Spinal cord (tissue), 10 donors: ENCODE results near the gene WDR43. TPM values are rescaled to one million over a fixed set of nuclear protein-coding genes. Genes with fewer than 3 reads are reported as not detected.
"Not testable (repeated sequence)": the region's sequence is repeated elsewhere in the genome, so short reads cannot be mapped to it uniquely, and the experiment has no call there.

Experiments
- DNase-seq, 6 donors: peaks; one replicate each; pipeline versions ENCODE4 v3.0.0 to v3.0.0-alpha.2; 2013 to 2015; ENCODE audit warnings: low spot score in 6 of 6, low read depth in 4 of 6
- H3K27ac ChIP-seq: one replicate; pipeline ENCODE4 v1.5.1; 2013; ENCODE audit warnings: low read depth, low read length, control low read depth
- H3K27me3 ChIP-seq: one replicate; pipeline ENCODE4 v1.6.1; 2013; ENCODE audit warnings: low read length; ENCODE audit not compliant: control insufficient read depth, insufficient read depth
- H3K36me3 ChIP-seq: one replicate; pipeline ENCODE4 v1.6.1; 2013; ENCODE audit warnings: low read length; ENCODE audit not compliant: control insufficient read depth, insufficient read depth
- H3K4me1 ChIP-seq: one replicate; pipeline ENCODE4 v1.6.1; 2013; ENCODE audit warnings: low read length; ENCODE audit not compliant: control insufficient read depth, insufficient read depth
- H3K4me3 ChIP-seq: one replicate; pipeline ENCODE4 v1.5.1; 2013; ENCODE audit warnings: low read depth, low read length, control low read depth
- H3K9me3 ChIP-seq: one replicate; pipeline ENCODE4 v1.6.1; 2013; ENCODE audit warnings: low read length; ENCODE audit not compliant: control insufficient read depth, insufficient read depth
- WGBS: methylation state at CpG from one replicate; pipeline ENCODE4 v1.1.5; 2013; ENCODE audit warnings: missing lambda C conversion rate; ENCODE audit not compliant: insufficient coverage; 5-methylcytosine and 5-hydroxymethylcytosine counted together
- polyA plus RNA-seq, 2 donors: library from polyadenylated mRNA; unstranded; fragments of 120-200 nt; gene quantifications; one replicate each; pipeline ENCODE4 v1.2.1, GENCODE V29; 2013; ENCODE audit not compliant: insufficient read length in 2 of 2
- total RNA-seq, 2 donors: library from RNA; depleted of rRNA in 1 of 2; stranded (reverse); fragments of 120-200 nt in 1 of 2; fragments of >200 nt in 1 of 2; gene quantifications; one replicate each; pipeline versions ENCODE4 v1.2.3 to v1.2.4, GENCODE V29; 2013 to 2014
- donor health status: healthy.

Gene WDR43
- total and polyA plus RNA-seq, 4 donors = 19.7 to 42.7 (median 29.4) TPM

DNA sequence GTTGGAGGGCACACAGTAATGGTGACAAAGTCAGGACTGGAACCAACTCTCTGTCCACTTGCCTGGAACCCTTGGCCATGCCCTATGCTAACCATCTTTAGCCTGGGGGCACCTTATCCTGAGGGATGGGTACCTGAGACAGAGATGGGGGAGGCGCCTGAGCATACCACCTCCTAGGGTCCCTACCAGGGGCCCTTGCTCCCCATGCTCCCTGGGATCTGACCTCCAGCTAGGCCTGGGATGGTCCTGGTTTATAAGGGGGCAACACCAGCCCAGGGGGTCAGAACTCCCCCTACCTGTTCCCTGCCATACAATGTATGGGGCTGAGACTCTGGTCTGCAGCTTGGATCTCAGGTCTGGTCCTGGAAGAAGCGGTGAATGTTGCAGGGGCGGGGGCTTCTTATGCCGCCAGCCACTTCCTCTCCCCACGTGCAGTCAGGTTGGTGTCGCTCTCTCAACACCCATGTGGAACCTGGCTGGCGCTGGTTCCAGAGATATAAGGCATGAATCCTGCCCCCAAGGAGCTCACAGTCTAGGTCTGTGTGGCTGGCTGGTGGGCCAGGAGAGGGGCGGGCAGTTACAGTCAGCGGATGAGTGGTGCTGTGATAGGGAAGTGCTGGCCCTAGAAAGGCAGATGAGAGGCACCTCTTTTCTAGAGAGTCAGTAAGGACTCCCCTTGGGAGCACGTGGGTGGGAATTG is 82.9 kb downstream of the WDR43 start:
- H3K9me3 ChIP-seq = no peaks in the 10 kb centered on the region
- peaks cover 27% of the 10 kb centered on the region for H3K4me1 ChIP-seq
- no peaks in the 10 kb centered on the region for H3K27me3 ChIP-seq
- no peak overlapping the region for H3K4me3 ChIP-seq
- WGBS = over 99% methylated on average over 7 of the region's 10 CpGs
- no peak for DNase-seq
- no peaks in the 10 kb centered on the region for H3K36me3 ChIP-seq
- no peak overlapping the region for H3K27ac ChIP-seq

GRCh38 chr2:28978001-28978400 is 83.5 kb downstream of the WDR43 start:
- not testable (repeated sequence) for H3K36me3 ChIP-seq, DNase-seq, H3K4me3 ChIP-seq, H3K27me3 ChIP-seq, H3K27ac ChIP-seq, H3K9me3 ChIP-seq
- 96% methylated on average over 8 of the region's 8 CpGs for WGBS
- H3K4me1 ChIP-seq = peaks cover 31% of the 10 kb centered on the region

DNA sequence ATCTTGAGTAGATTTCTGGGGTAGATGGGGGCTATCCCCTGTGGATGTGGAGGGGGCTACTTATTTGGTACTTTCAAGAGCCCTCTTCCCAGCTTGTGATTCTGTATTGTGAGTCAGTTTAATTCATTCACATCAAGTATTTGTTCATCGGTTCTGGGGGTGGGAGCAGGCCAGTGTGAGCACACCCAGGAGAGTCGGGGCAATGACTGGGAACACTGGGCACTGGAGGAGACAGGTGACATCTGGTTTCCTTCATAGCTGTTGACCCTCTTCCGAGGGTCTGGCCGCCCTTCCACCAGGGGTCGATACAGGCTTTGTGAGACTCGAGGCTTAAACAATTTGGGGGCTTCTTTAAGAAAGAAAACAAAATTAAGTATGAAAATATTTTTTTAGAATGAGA is 84.1 kb downstream of the WDR43 start:
- no peaks in the 10 kb centered on the region for H3K27me3 ChIP-seq
- DNase-seq = no peak
- H3K4me3 ChIP-seq = no peak overlapping the region
- no peaks in the 10 kb centered on the region for H3K36me3 ChIP-seq
- no peaks in the 10 kb centered on the region for H3K9me3 ChIP-seq
- H3K4me1 ChIP-seq = peaks cover 31% of the 10 kb centered on the region
- 79% methylated on average over 4 of the region's 6 CpGs for WGBS
- H3K27ac ChIP-seq = no peak overlapping the region

DNA sequence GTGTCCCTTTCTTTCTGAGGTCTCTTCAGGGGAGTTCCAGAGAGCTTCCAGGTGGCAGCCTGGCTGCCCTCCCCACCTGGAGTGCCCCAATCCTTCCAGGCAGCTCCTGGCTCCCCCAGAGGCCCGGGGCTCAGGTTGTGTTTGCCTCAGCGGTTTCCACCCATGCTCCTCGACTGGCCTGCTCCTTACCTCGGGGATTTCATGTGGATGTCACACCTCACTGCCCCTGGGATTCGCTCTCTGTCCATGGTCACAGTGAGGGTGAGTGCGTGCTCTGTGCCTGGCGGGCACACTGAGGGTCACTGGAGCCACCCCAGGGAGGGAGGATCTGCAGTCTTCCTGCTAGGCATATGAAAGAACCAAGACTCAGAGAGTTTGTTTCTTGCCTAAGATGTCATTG is 84.6 kb downstream of the WDR43 start:
- 68% methylated on average over 7 of the region's 7 CpGs for whole genome bisulfite sequencing

DNA sequence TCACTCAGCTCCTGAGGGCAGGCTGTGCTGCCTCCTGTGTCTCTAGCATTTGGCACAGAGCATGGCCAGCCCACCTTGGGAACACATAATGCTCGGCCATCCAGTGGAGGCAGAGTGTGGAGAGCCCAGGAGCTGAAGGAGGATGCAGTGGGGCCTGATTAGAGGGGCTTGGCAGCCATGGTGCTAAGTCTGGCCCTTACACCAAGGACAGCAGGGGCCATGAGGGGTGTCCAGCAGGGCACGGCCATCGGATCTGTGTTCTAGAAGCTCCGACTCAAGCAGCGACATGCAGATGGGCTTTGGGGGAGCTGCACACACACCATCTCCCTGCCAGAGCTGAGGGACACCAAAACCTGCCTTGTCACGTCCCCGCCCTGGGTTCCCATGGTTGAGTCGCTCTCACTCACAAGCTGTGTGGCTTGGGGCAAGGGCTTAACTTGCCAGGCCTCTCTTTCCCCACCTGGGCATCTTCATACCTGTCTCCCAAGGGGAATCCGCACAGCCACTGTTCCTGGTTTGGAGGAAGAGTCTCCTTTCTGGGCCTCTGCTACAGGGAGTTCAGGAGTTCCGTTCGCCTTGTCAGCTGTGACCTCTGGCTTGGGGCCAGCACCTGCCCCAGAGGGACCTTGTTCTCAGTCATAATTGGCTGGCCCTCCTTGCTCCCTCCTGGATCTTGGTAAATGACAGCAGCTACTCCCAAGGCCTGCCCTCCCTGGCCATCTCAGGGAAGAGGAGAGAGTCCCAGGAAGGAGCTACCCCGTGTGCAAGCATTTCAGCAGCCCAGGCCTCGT is 85.3 kb downstream of the WDR43 start:
- H3K9me3 ChIP-seq = no peaks in the 10 kb centered on the region
- H3K27me3 ChIP-seq = no peaks in the 10 kb centered on the region
- H3K36me3 ChIP-seq = no peaks in the 10 kb centered on the region
- no peak overlapping the region for H3K27ac ChIP-seq
- H3K4me1 ChIP-seq = peaks cover 31% of the 10 kb centered on the region
- H3K4me3 ChIP-seq = no peak overlapping the region
- no peak for DNase-seq
- 81% methylated on average over 13 of the region's 13 CpGs for WGBS

More for the DNA sequence above, 84.6 kb downstream of the WDR43 start:
- Histone ChIP-seq H3K27me3 (no peaks in the 10 kb centered on the region), H3K9me3 (no peaks in the 10 kb centered on the region), H3K27ac (no peak overlapping the region), H3K4me1 (peaks cover 31% of the 10 kb centered on the region), H3K4me3 (no peak overlapping the region), H3K36me3 (no peaks in the 10 kb centered on the region)
- DNase-seq = no peak

DNA sequence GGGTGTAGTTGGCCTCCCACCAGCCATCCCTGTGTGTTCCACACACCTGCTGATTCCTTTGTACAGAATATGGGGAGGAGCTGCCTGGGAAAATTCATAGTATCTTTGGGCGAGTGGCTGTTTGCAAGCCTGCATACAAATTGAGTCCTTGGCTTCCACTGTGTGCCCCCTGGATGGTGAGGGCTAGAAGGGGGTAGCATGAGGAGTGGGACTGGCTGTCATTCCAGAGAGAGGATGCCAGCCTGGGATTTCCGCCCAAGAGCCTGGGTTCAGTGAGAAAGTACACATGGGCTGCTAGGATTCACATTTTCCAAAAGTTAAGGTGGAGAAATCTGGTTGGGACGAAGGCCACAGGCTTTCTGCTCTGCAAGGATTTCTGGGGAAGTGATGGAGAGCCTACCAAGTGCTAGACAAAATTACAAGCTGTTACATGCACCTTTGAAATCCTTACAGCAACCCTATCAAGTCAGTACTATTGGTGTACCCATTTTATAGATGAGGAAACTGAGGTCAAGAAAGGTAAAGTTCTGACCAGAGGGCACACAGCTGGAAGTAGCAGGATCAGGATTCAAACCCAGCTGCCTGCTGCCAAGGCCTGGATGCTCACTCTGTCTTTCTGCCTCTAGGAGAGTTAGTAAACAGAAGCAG is 86.0 kb downstream of the WDR43 start:
- WGBS = 38% methylated on average over 3 of the region's 3 CpGs

DNA sequence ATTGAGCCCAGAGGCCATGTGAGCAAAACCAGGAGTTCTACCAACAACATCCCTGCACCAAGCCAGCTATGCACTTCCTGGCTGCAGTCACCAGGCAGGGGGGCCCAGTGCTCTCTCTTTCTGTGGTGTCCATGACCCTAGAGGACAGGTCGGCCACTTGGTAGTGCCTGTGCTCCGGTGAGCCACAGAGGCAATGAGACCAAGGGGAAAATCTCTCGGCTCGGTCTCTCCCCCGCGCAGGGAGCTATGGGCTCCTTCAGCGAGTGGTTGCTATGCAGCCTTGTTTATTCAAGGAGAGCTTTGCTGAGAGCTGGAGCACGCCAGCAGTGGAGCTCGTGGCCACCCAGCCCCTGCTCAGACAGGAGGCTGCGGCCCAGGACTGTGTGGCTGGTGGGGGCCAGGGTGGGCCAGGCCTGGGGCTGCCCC is 86.6 kb downstream of the WDR43 start, which contains the start of gene TOGARAM2:
Gene TOGARAM2 (plus strand): TSS at position 283 of the 426 bp plus-strand sequence. CDS start 13,537 bp downstream, outside the sequence.
- Histone ChIP-seq H3K4me1 (peaks cover 31% of the 10 kb centered on the region), H3K4me3 (no peak within 1 kb of the TSS), H3K27ac (no peak within 1 kb of the TSS), H3K36me3 (no peaks in the 10 kb centered on the region), H3K9me3 (no peaks in the 10 kb centered on the region), H3K27me3 (no peaks in the 10 kb centered on the region)
- 13% methylated on average over 10 of the region's 10 CpGs for WGBS
- peak in 4 of 6 donors; percentile 15 to 62 (median 33) for DNase-seq

More for the DNA sequence above, 86.0 kb downstream of the WDR43 start:
- Histone ChIP-seq H3K27me3 (no peaks in the 10 kb centered on the region), H3K27ac (no peak overlapping the region), H3K4me1 (peaks cover 31% of the 10 kb centered on the region), H3K9me3 (no peaks in the 10 kb centered on the region), H3K4me3 (no peak overlapping the region), H3K36me3 (no peaks in the 10 kb centered on the region)
- no peak for DNase-seq

- Histone ChIP-seq H3K4me1 (peaks cover 36% of the 10 kb centered on the region), H3K27ac (no peak overlapping the region), H3K27me3 (no peaks in the 10 kb centered on the region), H3K36me3 (no peaks in the 10 kb centered on the region), H3K9me3 (no peaks in the 10 kb centered on the region), H3K4me3 (no peak overlapping the region)
- whole genome bisulfite sequencing = 85% methylated on average over 9 of the region's 11 CpGs
- DNase-seq = peak in 1 of 6 donors; percentile 14
Measured at GRCh38 chr2:28981620-28982376, 87.3 kb downstream of the WDR43 start.

DNA sequence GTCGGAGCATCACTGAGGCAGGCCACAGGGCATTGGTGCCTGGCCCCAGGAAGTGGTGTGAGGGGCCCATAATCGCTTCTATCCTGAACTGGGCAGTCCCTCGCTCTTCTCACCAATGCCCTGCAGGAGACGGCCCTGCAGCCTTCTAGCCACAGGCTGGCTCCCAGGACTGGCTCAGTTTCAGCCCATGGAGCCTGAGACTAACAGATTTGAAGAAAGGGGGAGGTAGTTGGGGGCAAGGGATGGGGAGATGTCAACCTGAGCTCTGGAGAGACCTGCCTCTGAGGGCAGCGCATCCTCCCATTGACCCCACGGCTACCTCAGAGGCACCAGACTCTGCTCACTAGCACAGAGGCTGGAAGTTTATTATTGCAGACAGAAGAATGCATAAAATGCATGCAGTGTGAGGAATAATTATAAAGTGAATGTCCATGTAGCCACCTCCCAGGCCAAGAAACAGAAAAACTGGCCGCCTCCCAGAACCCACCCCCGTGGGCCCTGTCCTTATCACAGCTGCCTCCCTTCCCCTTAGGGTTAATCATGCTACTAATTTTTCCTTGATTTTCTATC is 88.0 kb downstream of the WDR43 start:
- no peak for DNase-seq
- WGBS = 80% methylated on average over 7 of the region's 8 CpGs
- H3K4me1 ChIP-seq = peaks cover 36% of the 10 kb centered on the region
- no peaks in the 10 kb centered on the region for H3K36me3 ChIP-seq
- no peak overlapping the region for H3K4me3 ChIP-seq
- H3K27ac ChIP-seq = no peak overlapping the region
- H3K27me3 ChIP-seq = no peaks in the 10 kb centered on the region
- H3K9me3 ChIP-seq = no peaks in the 10 kb centered on the region
